Dedifferentiated amniotic fluid mesenchymal stem cell (primary cell): ENCODE data around the gene PTPRU.

Experiments
- DNase-seq: peaks from one replicate; pipeline ENCODE4 v3.0.0-alpha.2; 2016; ENCODE audit errors: extremely low spot score

PTPRU gene

DNA sequence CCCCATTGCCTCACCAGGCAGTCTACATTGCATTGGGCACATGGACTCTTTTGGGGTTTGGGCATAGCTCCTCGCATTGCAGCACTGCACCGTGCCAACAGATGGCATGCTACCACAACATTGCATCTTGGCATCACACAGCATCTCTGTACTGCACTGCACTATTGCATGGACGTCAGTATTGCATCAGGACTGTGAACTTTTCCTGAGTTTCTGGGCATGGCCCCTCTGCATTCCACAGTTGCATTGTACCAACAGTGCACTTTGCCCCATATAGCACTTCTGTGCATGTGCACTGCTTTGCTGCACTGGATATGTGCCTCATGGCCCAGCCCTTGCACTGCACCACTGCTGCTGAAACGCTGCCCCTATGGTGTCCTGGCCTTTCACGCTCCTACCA lies 9.6 kb downstream of the PTPRU start:
- peak; percentile 59 for DNase-seq

GRCh38 chr1:29247044-29247443 lies 10.7 kb downstream of the PTPRU start:
- no peak for DNase-seq

DNA sequence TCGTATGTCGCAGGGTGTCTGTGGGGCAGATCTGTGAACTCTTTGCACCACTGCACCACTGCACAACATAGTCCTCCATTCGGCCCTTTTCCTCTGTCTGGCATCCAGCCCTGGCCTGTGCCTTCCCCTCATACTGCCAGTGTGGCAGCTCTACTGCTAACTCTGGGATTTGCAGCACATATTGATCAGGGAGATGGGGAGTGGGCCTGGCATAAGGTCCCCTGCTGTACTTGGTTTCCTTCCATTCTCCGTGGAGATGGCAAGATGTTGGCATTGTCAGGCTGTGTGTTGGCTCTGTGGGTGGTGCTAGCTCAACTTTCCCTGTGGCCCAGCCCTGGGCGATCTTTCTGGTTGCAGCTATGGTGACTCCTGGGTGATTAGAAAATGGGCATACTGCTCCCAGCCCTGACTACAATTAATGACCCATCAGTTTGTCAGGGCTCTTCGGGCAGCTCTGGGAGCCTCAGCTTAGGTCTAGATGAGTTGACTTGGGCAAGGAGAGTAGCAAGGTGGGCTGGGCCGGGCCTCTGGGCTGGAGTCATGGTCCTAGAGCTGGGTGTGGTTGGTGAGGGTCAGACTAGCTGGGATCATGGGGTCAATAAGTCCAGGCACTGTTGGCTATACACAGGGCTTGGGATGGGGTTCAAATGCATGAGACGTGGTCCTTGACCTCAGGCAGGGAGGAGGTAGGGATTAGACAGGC lies 11.4 kb downstream of the PTPRU start:
- DNase-seq = no peak

DNA sequence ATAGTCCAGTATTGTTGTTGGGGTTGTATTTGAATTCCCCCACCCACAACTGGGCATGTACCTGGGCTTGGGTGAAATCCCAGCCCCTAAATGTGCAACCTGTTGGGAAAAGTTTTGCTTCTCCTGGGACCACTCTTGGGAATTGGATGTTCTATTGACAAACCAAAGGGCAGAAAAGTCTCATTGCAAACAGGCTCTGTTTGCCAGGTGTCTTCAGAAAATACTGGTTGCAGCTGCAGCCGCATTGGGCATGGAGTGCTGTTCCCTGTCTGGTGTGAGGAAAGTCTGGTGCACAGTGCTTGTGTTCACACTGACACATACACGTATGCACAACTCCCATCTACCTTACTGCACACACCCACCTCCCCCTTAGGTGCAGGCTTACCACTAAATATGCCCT lies 12.1 kb downstream of the PTPRU start:
- DNase-seq = no peak

DNA sequence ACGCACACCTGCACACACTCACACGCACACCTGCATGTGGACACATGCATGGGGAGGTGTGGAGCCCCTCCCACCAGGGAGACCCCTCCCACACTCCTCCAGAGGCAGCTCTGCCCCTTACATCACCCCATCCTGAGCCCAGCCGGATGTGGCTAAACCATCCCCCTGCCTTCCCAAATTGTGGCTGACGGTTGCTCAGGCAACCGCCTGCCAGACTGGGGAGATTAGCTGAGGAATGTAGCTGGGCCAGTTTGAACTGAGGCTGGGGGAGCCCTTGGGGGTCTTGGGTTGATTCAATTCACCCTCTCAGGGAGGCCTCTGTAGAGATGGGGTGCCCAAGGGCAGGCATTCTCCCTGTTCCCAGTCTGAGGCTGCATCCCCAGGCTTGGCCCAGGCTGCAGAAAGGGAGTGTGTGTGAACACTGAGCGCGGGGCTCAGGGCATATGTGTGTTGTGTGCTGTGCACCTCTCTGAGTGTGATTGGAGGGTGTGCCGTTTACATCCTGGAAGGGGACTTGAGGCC lies 12.9 kb downstream of the PTPRU start:
- DNase-seq = no peak

- DNase-seq = no peak
Observed at GRCh38 chr1:29249951-29250581, 13.7 kb downstream of the PTPRU start.

- no peak for DNase-seq
Observed at GRCh38 chr1:29251164-29252124, 15.1 kb downstream of the PTPRU start.

DNA sequence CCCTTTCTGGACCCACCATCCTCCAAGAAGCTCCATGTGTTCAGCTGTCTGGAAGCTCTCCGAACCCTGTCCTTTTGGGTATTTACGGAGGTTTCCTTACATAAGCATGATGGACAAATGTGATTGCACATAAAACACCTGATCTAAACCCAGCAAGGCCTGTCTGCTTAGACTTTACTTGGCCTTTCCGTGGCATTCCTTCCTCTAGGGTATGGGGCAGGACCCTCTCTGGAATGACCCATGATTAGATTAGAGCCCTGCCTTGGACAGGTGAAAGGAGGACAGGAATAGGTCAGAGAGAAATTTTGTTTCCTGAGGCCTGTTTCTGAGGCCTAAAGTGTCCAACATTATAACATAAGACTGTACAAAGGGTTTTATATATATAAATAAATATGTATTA lies 16.9 kb downstream of the PTPRU start:
- DNase-seq = no peak

- DNase-seq = no peak
Observed at GRCh38 chr1:29254346-29254745, 18.0 kb downstream of the PTPRU start.

GRCh38 chr1:29255134-29255666 lies 18.9 kb downstream of the PTPRU start:
- DNase-seq = no peak

DNA sequence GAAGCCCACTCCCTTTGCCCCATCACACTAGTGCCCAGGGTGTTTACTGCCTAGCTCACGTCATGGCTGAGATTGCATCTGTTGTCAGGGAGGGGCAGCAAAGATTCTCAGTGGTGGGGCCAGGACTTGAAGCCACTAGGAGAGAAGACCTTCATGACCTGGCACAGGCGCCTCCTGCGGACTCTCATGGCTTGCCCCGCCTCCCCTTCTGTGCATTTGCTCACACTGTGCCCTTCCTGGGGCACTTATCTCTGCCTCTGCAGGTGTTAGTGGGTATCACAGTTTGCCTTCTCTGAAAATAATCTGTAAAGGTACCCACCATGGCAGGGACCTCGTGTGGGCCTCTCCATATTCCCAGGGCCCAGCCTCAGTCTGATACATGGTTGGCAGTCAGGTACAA lies 20.1 kb downstream of the PTPRU start:
- DNase-seq = no peak

DNA sequence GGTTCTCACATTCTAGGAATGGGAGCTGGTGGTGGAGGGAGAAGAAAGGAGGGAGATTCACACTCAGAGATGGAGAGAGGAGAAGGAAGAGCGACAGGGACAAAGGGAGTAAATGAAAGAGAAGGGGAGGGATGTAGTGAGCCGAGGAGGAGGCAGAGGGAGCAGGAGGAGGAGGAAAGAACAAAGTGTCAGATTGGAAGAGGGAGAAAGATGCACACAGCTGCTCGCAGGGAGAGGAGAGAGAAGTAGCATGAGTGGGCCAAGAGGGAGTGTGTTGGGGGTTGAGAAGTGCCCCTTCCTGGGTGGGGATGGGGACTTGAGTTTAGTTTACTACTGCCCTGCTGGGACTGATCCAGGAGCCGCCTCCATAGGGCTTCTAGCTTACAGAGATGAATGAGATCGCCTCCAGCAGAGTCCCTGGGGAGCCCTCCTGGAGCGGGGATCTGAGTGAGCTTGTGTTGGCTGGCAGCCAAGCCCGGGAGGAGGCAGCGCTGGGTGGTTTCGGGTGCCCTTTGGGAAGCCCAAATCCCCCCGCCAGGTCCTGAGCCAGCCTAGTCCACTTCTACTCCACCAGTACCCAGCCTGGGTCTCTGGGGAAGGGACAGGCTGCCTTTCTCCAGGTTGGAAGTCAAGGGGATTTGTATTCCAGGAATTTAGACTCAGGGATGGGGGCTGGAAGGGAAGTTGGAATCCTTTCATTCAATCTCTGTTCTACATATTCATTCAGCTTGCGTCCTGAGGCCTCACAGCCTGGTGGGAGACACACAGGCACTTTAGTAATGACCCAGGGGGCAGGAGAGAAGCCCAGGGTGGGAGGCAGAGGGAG lies 20.9 kb downstream of the PTPRU start:
- no peak for DNase-seq

DNA sequence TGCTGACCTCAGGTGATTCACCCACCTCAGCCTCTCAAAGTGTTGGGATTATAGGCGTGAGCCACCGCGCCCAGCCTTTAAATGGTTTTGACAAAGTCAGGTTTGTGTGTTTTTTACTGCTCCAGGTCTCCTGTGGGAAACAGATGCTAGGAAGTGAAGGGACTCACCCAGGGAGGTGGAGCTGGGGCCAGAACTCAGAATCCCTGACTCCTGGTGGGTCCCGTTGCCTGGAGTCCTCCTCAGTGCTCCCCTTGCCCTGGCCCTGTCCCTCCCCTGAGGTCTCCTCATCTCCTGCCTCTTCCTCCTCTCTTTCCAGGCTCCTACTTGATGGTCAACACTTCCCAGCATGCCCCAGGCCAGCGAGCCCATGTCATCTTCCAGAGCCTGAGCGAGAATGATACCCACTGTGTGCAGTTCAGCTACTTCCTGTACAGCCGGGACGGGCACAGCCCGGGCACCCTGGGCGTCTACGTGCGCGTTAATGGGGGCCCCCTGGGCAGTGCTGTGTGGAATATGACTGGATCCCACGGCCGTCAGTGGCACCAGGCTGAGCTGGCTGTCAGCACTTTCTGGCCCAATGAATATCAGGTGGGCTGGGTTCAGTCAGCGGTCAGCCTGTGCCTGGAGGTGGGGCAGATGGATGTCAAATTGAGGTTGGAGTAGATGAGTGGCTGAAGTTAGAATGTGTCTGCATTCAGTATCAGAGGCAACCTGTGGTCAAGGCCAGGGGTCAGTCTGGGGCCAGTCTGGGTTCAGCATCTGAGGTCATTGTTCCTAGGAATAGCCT lies 22.1 kb downstream of the PTPRU start:
- DNase-seq = no peak

- DNase-seq = no peak
Observed at GRCh38 chr1:29258976-29259801, 22.9 kb downstream of the PTPRU start.

GRCh38 chr1:29259802-29260441 lies 23.6 kb downstream of the PTPRU start:
- no peak for DNase-seq

DNA sequence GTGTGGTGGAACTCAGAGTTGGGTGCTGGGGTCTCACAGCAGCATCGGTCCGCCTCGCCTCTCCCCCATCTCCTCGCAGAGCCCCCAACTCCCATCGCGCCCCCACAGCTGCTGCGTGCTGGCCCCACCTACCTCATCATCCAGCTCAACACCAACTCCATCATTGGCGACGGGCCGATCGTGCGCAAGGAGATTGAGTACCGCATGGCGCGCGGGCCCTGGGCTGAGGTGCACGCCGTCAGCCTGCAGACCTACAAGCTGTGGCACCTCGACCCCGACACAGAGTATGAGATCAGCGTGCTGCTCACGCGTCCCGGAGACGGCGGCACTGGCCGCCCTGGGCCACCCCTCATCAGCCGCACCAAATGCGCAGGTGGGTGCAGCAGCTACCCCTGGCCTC lies 24.2 kb downstream of the PTPRU start:
- no peak for DNase-seq

- peak; percentile 58 for DNase-seq
Observed at GRCh38 chr1:29264773-29265389, 28.6 kb downstream of the PTPRU start.

DNA sequence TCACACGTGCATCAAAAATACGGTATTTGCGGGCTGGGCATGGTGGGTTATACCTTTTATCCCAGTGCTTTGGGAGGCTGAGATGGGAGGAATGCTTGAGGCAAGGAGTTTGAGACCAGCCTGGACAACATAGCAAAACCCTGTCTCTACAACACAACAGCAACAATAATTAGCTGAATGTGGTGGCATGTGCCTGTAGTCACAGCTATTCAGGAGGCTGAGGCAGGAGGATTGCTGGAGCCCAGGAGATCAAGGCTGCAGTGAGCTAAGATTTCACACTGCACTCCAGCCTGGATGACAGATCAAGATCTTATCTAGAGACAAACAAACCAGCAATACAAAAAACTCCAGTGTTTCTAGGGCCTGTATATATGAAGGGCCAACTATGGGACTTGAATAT lies 30.6 kb downstream of the PTPRU start:
- no peak for DNase-seq
